ENCODE measurements around the gene GNPDA1.
A peak's percentile ranks its signal among the peaks of the same experiment; 100 is the strongest.

The GNPDA1 gene

DNA sequence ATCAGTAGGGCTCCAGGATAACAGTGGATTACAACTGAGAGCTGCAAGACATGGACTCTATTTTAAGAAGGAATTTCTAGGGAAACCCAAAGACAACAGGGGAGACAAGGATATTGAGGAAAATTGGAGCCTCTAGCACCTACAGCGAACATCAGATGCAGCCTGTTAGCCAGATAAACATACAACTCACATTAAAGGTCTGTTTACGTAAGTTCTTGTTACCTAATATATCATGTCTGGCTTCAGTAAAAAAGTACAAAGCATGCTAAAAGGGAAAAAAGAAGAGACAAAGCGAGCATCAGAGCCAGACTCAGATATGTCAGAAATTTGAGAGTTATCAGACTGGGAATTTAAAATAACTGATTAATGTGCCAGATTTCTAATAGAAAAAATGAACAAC is 17.2 kb downstream of the GNPDA1 start:
- no peak for DNase-seq (ENCODE audit: low read depth in 1 of 2, low spot score in 1 of 2)

DNA sequence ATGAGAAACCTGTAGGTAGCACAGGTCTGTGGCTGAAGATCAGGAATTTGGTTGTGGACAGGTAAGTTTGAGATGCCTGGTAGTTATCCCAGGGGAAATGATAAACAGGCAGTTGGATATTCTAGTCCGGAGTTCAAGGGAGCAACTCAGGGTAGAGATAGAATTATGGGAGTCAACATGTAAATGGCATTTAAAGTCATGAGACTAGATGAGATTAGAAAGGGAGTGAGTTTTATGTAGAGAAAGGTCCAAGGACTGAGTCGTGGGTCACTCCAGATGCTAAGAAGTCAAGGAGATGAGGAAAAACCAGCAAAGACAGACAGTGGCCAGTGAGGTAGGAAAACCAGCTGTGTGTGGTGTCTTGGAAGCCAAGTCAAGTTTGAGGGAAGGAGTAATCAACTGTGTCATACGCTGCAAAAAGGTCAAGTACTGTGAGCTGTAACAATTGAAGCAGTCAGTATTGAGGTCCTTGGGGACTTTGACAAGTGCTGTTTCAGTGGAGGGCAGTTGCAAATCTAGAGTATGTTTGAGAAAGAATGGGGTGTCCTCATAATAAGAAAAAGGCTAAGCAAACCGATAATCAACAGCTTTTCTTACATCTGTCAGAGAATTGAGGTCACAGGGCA is 18.2 kb downstream of the GNPDA1 start:
- no peak for DNase-seq (ENCODE audit: low read depth in 1 of 2, low spot score in 1 of 2)

DNA sequence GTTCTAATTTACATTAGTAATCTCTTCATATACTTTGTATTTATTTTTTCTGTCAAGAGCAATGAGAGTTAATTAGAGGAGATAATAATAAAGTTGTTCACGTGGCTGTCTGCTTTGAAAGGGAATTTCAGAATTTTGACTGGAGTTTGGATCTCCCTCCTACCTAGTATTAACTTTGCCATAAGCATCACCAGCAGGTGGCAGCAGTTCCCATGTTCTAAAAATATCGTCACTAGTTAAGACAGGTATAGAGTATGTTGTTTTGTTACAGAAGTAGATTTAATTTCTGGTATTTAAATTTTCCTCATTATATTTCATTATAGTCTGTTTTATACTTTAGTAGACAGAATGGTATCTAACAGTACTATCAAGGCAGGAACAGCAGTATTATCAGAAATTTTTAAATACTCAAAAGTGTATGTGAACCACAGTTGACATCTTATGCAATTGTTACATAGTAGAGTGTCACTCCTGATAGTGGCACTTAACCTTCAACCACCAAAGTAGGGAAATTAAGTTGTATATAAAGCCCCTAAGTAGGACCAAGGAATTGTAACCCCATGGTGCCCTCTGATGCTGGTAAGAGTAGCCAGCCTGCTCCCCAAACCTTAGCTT is 20.4 kb downstream of the GNPDA1 start:
- peak; percentile 56 to 79 for DNase-seq (ENCODE audit: low read depth in 1 of 2, low spot score in 1 of 2)

DNA sequence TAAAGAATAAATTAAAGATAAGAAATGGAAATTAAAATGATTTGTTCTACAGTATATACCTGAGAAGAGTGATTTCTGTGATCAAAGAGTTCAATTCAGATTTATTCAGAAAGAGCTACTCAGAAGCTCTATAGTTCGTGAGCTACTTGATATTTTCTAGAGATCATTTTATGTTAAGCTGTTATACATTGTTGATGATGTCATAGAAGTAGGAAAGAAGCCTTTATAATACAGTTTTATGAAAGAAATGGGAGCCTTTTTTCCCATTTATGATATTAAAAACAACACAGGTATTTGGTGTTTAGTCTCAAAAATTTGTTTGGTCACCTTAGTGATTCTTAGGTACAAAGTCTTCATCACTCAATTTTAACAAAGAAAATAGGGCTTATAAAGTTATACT is 23.1 kb downstream of the GNPDA1 start:
- DNase-seq (ENCODE audit: low read depth in 1 of 2, low spot score in 1 of 2) = no peak

DNA sequence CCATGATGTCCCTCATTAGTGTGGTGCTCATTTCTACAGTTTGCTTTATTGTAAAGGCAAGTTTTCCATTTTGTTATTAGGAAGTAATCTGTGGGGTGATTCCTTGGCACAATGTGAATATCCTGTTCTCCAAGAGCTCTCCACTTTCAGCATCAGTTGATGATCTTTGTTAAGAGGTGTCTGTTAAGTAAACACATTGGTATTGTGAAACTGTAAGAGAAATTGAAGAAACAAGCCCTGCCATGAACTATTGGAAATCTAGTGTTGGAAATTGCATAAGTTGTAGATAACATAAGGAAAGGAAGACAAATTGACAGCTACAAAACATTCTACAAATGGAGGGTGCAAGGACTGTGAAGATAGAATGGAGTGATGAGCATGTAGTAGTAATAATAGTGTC is 26.8 kb downstream of the GNPDA1 start:
- DNase-seq (ENCODE audit: low read depth in 1 of 2, low spot score in 1 of 2) = no peak

DNA sequence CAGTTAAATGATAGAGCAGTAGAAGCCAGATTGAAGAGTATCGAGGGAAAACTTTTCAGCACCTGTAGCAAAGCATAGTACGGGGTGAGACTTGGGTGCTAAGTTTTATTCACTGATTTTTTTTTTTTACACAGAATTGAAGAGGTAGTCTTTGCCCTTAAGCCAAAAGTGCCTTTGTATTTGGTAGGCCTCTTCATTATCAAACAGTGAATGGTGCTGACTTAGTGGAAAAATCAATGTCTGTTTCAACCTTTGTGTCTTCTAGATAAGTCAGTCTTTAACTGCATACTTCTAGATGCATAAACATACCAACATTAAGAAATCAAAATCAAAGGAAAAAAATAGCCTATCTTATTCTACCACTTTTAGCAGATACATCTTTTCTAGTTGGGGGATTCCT is 30.2 kb downstream of the GNPDA1 start:
- DNase-seq (ENCODE audit: low read depth in 1 of 2, low spot score in 1 of 2) = no peak

DNA sequence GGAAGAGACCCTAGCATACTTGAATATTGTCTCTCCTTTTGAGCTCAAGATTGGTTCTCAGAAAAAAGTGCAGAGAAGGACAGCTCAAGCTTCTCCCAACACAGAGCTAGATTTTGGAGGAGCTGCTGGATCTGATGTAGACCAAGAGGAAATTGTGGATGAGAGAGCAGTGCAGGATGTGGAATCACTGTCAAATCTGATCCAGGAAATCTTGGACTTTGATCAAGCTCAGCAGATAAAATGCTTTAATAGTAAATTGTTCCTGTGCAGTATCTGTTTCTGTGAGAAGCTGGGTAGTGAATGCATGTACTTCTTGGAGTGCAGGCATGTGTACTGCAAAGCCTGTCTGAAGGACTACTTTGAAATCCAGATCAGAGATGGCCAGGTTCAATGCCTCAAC is 34.4 kb downstream of the GNPDA1 start:
- no peak for DNase-seq (ENCODE audit: low read depth in 1 of 2, low spot score in 1 of 2)

DNA sequence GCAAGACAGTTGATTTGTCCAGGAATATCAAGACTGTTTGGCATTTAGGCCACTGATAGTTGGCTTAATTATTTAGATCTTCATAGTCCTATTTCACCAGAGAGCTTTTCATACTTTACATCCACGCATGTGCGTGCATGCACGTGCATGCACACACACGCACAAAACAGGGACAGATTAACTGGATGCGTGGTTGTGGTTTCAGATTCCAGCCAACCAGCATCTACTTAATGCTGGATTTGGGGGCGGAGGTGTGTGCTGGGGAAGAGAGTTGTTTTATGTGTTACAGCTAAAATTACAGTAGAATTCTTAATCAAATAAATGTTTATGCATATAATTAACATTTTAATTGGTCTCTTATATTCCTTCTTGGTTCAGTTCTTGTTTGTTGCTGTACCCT is 36.7 kb downstream of the GNPDA1 start:
- DNase-seq (ENCODE audit: low read depth in 1 of 2, low spot score in 1 of 2) = no peak

DNA sequence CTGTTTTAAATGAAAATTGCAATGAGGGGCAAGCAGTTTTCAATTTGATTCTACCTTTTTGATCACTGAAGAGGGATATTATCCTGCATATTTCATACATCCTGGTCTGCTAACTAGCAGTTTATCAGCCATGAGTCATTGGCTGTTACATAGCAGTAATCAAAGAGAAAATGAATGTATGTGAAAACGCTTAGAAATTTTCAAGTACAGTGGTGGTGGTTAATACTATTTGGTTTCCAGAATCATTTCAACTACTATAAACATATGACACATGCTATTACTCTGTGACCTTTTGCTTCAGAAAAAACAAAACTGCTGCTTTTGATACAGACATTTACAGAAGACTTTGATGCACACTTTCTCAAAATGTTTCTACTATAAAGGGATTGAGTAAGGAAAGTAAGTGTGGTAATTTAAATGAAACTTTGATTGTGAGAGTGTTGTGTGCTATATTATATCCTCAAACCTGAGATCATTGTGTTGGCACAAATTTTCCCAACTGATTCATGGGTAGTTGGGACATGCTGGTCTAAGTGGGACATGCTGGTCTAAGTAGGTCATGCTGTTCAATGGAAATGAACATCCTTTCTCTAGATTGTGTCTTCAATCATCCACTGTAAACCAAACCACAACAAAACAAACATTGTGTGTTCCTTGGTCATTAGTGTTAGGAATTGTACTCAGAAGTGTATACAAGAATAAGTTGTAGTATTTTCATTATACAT is 38.8 kb downstream of the GNPDA1 start:
- no peak for DNase-seq (ENCODE audit: low read depth in 1 of 2, low spot score in 1 of 2)

DNA sequence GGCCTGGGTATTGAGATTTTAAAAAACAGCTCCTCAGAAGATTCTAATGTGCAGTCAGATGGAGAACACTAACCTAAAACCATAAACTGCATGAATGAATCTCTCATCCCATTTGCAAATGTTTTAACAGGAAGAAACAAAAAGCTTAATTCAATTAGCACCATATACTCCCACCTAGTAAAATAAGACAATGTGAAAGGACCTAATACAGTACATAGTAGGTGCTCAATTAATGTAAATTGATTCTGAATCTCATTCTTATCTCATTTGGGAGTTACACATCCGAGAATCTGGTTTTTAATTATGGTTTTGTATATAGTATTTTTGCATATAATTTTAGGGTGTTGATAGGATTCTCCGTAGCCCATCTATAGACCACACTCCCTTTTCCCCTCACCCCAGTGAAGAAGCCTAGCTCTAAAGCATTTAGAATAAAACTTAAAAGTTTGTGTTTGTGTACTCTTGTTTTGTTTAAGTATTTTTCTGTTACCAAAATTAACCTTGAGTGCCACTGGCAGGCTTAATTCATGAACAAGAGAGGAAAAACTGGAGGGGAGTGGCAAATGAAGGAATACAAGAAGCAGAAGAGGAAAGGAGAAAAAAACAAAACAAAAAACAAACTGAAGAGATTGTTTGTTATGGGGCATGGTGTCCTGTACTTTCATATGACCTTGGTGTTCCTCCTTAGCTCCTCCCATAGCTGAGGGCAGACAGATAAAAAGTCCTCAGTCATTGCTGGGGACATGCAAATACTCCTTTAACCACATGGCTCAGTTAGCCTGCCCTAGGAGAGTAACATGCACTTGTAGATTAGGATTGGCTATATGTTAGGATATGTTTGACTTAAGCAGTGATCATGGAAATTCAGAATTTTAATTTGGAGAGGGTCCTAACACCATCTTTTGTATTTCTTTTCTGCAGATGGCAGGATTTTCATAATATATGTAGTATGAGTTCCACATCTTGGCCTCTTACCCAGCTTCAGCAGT is 42.8 kb downstream of the GNPDA1 start:
- no peak for DNase-seq (ENCODE audit: low read depth in 1 of 2, low spot score in 1 of 2)

DNA sequence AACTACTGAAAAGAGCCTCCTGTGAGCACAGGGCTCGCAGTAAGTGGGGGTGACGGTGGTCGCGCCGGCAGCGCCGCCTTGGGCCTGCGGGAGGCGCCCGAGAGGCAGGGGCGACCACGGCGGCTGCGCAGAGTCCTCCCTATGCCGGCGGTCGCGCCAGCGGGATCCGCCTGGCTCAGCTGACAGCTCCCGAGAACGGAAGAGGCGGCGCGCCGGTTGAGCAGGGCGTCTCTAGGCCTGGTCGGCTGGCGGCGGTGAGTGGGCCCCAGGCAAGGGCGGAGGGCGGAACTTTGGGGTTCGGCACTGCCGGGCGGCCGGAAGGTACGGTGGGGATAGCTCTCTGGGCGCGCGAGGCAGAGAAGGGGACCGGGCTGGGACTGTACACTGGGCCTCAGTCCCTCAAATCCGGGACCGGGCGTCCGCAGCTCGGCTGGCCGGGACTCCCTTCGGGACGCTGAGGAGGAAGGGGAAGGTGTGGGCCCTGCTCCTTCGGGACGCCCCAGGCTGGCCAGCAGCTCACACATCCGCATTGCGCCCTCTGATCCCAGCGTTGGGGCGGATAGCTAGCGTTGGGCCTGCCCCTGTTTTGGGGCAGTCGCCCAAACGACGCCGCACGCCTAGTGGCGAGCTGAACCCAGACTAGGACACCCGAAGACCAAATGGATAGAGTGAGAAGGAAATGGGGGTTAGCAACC is 43.8 kb downstream of the GNPDA1 start, which contains the start of gene RNF14:
Gene RNF14, plus strand, starts transcription at position 192 of the 695 bp plus-strand sequence. CDS start 4,484 bp downstream, outside the sequence.
- peak; percentile 80 to 89 for DNase-seq (ENCODE audit: low read depth in 1 of 2, low spot score in 1 of 2)

DNA sequence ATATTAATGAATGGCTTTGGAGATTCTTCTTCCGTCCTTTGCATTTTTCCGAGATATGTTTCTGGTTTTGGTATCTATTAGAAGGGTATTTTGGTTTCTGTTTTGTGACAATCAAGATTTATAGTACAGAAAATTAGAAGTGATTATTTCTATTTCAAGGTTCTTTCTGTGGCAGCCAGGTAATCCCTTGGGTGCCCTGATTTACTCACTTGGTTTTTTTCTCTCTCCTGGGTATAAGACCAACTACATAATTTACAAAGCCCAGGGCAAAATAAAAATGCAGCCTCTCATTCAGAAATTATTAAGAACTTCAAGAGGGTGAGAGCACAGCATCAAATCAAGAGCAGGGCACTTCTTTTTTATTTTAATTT is 45.9 kb downstream of the GNPDA1 start:
- DNase-seq (ENCODE audit: low read depth in 1 of 2, low spot score in 1 of 2) = no peak

DNA sequence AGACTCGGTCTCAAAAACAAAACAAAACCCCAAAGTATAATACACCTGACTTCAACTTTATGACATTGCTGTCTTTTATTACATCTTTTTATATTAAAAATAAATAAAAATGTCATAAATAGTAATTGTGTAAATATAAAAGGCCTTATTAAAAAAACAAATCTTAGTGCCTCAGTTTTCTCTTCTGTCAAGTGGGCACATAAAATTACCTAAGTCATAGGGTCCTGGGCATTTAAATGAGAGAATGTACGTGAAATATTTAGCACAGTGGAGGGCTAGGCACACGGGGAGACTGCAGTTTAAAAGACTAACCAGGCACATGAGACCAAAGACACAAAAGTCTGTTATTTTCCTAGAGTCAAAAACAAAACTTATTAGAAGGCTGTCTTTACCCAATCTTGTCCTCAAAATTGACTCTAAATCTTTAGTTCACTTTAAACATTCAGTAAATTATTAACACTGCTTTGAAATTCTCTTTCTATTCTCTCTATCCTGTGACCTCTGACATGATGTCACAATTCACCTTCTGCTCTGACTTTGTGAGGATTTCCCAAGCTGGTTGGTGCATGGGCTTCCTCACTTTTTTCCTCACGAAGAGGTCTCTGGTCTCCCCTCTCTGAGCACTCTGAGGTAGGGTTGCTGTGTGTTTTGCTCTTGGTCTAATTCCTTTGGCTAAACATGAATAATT is 46.4 kb downstream of the GNPDA1 start:
- DNase-seq (ENCODE audit: low read depth in 1 of 2, low spot score in 1 of 2) = no peak

DNA sequence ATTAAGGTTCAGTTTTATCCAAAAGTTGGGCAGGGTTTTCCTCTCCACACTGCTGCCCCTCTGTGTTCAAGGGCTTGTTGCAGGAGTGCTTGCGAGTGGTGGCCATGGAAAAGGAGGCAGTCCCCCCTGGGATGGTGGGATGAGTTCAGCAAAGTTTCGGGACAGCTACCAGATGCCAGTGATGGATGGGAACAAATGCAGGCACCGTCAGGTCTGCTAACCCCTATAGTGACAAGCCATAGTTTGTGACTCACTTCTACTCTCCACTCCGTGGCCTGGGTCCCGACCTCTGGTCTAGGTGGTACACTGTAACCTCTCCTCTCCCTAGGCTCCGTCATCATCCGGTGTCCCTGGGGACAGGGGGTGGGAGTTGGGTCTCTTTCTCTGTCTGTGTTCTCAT is 47.8 kb downstream of the GNPDA1 start:
- no peak for DNase-seq (ENCODE audit: low read depth in 1 of 2, low spot score in 1 of 2)

DNA sequence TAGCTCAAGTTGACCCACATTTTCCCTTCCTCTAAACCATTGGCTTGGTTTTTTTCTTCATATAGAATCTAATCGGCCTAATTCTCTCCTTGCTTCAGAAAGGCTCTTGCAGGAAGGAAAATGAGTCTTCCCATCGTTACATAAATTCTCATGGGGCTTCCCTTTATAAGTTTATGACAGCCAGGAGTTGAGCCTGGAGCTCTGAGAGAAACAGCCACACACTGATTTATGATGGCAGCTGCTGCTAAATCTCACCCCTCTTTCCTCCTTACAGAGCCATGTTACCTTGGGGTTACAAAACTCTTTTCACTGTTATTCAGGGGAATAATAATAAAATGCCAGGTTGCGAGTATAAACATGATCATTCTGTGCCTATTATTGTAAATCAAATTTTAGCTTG is 49.1 kb downstream of the GNPDA1 start:
- DNase-seq (ENCODE audit: low read depth in 1 of 2, low spot score in 1 of 2) = no peak

DNA sequence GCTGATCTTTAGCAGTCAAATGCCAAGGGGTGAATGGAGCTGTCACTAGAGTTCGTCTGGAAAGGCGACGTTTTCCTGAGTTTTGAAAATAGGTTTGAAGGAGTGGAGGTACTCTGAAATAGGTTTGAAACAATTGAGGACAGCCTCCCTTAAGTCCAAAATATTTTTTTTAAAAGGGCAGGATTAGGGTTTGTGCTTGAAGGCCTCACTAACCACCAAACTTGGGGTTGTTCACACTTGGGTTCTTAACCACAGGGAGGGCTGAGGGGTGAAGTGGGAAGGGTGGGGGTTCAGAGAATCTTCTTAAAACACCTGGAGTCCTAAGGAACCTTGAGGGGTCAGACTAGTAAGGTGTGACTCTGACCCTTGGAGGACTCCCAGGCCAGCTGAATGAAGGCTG is 51.4 kb downstream of the GNPDA1 start:
- DNase-seq (ENCODE audit: low read depth in 1 of 2, low spot score in 1 of 2) = no peak

DNA sequence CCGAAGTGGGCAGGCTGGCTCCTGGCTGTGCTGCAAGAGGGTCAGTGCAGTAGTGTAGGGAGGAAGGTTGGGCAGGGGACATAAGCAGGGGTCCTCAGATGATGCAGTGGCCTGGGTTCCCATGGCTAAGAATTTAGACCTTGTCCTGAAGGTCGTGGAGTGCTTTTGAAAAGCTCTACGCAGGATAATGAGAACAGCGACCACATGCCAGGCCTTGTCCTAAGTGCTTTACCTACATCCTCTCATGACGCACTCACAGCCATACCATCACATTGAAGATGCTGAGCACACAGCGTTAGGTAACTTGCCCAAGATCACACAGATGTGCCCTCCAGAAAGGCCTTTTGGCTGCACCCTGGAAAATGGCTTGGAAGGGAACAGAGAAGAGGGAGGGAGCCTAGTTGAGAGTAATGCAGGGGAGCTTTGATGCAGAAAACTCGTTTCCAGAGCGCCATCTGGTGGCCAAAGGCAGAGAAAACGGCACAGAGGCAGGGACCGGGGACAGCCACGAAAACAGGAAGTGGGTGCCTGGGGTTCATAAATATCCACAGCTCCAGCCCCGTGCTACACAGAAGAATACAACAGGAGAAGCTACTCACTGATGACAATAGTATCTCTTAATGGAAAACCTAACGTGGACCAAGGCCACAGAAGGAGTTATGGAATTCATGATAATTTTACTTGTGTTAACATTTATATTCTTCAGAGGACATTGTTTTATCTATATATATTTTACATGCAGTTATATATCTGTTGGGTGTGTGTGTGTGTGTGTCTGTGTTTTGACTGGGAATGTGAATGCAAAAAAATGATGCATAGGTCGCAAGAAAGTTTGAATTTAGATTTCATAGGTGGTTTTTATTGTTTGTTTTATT is 52.1 kb downstream of the GNPDA1 start:
- peak; percentile 81 to 87 for DNase-seq (ENCODE audit: low read depth in 1 of 2, low spot score in 1 of 2)

DNA sequence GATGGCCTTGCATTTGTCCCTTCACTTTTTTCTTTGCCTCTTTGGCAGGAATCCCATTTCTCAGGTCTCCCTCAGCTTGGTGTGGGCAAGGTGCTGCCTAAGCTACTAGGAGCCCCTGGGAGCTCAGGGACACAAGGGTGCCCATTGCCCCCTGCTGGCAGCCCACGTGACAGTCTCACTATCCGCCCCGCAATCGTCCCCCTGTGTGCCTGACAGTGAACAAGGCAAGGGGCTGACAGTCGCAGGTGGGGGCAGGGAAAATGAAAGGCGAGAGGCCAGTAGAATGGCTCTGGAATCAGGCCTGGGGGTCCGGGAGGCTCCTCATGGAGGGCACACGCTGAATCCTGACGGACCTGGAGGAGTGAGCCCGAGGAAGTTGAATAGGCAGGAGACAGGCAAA is 52.8 kb downstream of the GNPDA1 start:
- DNase-seq (ENCODE audit: low read depth in 1 of 2, low spot score in 1 of 2) = no peak

DNA sequence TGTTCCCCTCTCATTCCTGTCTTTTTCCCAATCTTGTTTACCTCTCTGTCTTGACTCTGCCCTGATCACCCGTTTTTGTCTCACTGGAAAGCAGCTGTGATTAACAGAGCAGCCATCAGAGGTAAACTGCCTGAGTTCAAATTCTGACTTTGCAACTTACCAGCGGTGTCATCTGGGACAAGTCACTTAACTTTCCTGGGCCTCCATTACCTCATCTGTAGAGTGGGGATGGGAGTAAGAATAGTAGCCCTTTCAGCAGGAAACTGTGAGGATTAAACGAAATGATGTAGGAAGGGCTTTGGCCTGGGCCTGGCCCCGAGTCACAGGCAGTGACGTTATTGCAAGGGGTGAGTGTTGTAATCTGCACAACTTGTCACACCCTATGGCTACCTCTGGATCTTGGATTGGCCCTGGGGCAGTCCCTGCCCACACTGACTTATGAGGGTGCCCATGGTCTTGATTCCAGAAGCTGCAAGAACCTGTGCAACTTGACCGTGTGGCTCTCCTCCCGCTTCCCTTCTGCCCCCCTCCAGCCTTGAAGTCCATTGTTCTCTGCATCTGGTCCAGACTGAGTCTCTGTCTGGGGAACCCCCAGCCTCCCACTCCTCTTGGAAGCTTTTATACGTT is 54.2 kb downstream of the GNPDA1 start:
- DNase-seq (ENCODE audit: low read depth in 1 of 2, low spot score in 1 of 2) = no peak

Measured in activated CD4-positive, alpha-beta T cell treated with anti-CD3 and anti-CD28 coated beads, Interleukin-2, amount 50 U/mL, for 24 hours (primary cell).